ENCODE results near the gene PRIMA1.
"Not testable (repeated sequence)": the region's sequence is repeated elsewhere in the genome, so short reads cannot be mapped to it uniquely, and the experiment has no call there.

The PRIMA1 gene, protein sequence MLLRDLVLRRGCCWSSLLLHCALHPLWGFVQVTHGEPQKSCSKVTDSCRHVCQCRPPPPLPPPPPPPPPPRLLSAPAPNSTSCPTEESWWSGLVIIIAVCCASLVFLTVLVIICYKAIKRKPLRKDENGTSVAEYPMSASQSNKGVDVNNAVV

GRCh38 chr14:93788293-93788542 is at the start of gene PRIMA1:
Gene PRIMA1, minus strand, starts transcription at chr14:93788485. Its CDS starts 767 bp downstream, at chr14:93787718.
- no peak for DNase-seq (ENCODE audit: low read depth)

- no peak for DNase-seq (ENCODE audit: low read depth)
Measured at GRCh38 chr14:93834699-93835371, 46.5 kb upstream of the PRIMA1 start.

DNA sequence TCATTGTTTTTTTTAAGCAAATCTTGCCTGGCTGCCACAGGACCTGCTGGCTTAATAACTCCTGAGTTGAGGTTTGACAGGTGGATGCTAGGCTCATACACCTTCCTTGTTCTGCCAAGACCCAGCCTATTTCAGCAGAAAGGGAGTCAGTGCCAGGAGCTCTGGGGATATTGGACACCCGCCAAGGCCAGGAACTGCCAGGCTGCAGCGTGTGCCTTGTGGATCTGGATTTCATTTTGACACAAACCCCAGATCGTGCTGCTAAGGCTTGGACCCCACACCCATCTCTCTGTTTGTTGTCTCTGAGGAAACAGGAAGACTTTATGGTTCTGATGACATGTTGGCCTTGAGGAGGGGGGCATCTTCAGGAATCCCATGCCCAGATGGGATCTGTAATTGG is 44.4 kb upstream of the PRIMA1 start:
- no peak for DNase-seq (ENCODE audit: low read depth)

GRCh38 chr14:93832081-93832480 is 43.8 kb upstream of the PRIMA1 start:
- DNase-seq (ENCODE audit: low read depth): no peak

GRCh38 chr14:93830753-93831461 is 42.6 kb upstream of the PRIMA1 start:
- no peak for DNase-seq (ENCODE audit: low read depth)

GRCh38 chr14:93829839-93830481 is 41.7 kb upstream of the PRIMA1 start:
- DNase-seq (ENCODE audit: low read depth): no peak

DNA sequence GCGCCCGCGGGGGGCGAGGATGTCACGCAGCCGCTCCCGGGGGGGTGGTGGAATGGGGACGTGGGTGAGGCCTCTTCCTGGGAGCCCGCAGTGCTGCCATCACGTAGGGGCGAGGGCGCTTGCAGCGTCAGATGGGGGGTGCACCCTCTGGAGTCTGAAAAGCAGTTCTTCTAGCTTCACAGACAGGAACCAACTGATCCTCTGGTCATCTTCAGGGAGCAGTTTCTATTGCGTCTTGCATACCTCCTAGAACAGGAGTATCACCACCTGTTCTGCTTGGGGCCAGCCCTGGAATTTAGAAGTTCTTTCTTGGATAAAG is 36.9 kb upstream of the PRIMA1 start:
- DNase-seq (ENCODE audit: low read depth): no peak

GRCh38 chr14:93824518-93825234 is 36.4 kb upstream of the PRIMA1 start:
- DNase-seq (ENCODE audit: low read depth): no peak

DNA sequence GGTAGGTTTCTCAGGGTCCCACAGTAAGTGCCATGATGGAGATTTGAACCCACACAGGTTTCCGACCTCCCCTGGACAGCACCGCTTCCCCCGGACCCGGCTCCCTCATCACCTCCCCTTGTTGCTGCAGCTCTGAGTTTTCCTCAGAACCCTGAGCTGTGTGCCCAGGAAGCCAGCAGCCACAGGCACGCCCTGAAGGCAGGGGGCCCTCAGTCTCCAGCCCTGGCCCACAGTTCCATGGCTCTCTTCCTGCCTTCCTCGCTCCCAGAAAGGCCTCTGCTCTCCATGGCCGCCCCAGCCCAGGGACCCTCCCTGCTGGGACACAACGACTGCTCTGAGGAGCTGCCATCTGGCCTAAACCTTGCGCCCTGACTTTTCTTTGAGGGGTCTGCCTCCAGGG is 35.8 kb upstream of the PRIMA1 start:
- DNase-seq (ENCODE audit: low read depth): no peak

GRCh38 chr14:93821051-93821450 is 32.8 kb upstream of the PRIMA1 start:
- no peak for DNase-seq (ENCODE audit: low read depth)

GRCh38 chr14:93818857-93819256 is 30.6 kb upstream of the PRIMA1 start:
- no peak for DNase-seq (ENCODE audit: low read depth)

- no peak for DNase-seq (ENCODE audit: low read depth)
Measured at GRCh38 chr14:93811676-93812075, 23.4 kb upstream of the PRIMA1 start.

DNA sequence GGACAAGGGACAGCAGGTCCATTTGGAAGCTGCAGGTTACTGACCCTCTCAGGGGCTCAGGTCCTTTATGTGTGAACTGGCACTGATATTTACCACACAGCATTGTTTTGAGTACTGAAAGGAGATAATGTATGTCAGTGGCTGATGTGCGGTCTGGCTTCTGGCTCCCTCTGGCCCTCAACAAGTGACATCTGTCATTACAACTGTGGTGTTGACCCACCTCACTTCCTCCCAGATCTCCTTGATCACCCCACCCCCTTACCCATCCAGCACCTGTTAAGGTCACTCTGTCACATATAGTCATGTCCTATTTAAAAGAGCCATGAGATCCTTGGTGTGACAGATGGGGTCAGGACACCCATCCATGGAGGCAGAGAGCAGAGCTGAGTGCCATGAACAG is 22.7 kb upstream of the PRIMA1 start:
- DNase-seq (ENCODE audit: low read depth): no peak

DNA sequence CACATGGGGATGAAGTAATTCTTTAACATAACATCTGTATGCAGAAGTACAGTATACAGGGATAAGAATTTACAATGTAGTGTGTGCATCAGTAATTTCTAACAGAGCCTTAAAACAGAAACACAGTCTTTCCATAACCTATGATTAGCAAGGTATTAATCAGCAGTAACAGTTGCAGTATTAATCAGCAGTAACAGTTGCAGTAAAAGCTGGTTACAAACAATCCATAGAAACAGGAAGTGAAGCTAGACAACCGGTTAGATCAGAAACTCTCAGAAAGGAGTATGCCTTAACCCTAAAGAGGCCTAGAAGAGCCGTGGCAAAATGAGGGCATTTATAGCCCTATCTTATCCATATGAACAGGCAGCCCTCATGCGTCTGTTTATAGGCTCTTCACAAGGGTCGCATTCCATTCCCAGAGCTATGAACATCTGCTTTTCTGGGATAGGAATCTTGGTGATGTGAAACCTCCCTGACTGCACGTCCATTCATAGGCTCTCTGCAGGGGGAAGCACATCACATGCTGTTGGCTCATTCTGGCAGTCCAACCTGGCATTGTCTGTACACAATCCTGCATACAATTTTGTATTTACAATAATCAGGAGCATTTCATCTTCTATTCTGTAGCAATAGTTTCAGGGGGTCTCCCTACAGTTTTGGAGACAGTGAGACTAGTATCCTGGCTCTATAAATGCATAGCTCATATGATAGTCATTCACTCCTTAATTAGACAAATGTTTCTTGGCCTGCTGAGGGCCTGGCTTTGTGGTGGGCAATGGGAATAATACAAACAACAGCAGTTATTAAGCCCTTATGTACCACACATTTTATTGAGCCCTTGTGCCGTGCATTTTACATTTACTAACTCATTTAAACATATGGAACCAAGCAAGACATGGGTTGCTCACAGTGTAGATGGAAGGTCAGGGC is 21.5 kb upstream of the PRIMA1 start:
- not testable (repeated sequence) for DNase-seq (ENCODE audit: low read depth)

- no peak for DNase-seq (ENCODE audit: low read depth)
Measured at GRCh38 chr14:93804654-93805053, 16.4 kb upstream of the PRIMA1 start.

- DNase-seq (ENCODE audit: low read depth): no peak
Measured at GRCh38 chr14:93803408-93804318, 15.4 kb upstream of the PRIMA1 start.

GRCh38 chr14:93799989-93800921 is 12.0 kb upstream of the PRIMA1 start:
- DNase-seq (ENCODE audit: low read depth): no peak

DNA sequence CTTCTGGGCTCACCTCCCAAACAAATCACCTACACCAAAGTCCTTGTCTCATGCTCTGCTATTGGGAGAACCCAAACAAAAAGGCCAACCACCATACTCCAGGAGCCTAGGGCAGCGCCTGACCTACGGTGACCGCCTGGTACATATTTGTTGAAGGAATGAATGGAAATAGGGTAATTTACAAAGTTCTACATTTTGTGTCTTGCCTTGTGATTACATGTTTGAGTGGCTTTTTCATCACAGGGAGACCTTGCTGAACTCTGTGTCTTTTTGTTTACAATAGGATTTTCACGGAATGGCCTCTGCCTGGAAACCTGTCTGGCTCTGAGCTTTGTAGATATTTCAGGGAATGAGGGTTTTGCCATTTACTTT is 11.3 kb upstream of the PRIMA1 start:
- no peak for DNase-seq (ENCODE audit: low read depth)

- no peak for DNase-seq (ENCODE audit: low read depth)
Measured at GRCh38 chr14:93797536-93797935, 9.3 kb upstream of the PRIMA1 start.

DNA sequence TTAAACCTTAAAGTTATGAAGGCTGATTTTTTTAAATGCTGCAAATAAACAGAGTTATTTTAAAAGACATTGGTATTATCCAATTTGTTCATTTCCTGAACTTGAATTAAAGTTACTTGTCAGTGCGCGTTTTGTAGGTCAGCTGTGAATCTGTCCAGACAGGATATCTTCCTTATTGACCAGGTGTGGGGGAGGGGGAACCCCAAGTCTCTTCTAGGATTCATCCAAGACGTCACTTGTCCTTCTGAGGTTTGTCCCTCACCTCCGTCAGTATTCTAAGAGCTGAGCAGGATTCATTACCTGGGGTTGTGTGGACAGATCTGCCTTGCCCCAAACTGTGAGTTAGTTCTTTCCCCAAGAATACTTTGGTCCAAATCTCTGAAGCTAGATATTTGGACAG is 8.8 kb upstream of the PRIMA1 start:
- DNase-seq (ENCODE audit: low read depth): no peak
